Bronchial smooth muscle cell (primary cell): ENCODE results near the gene OR2T33. TPM values are rescaled to one million over a fixed set of nuclear protein-coding genes. Genes with fewer than 3 reads are reported as not detected.

Source experiments
- total RNA-seq: library from RNA; depleted of rRNA; stranded (reverse); fragments of >200 nt; gene quantifications from 2 replicates; pipeline ENCODE4 v1.2.1, GENCODE V29; 2014

The OR2T33 gene
- not detected in 2 replicates for total RNA-seq

GRCh38 chr1:248277876-248278275 is at the start of gene OR2T33:
OR2T33 (minus strand) TSS chr1:248277976; CDS start chr1:248273814, 4,162 bp downstream.

GRCh38 chr1:248324468-248324867 is 46.7 kb upstream of the OR2T33 start, which contains the start of gene OR2M7:
OR2M7 (minus strand) TSS chr1:248324568; CDS start chr1:248324568, 0 bp downstream.

GRCh38 chr1:248303324-248303723 is 25.5 kb upstream of the OR2T33 start, which contains the start of gene OR2T12:
OR2T12 (minus strand) TSS chr1:248303424; CDS start chr1:248295578, 7,846 bp downstream.

GRCh38 chr1:248231117-248231516 is 46.7 kb downstream of the OR2T33 start, which contains the start of gene OR2M4:
OR2M4 (plus strand) TSS chr1:248231417; CDS start chr1:248238929, 7,512 bp downstream.

Other genes with a start within 250 kb of the OR2T33 start
- not detected in 2 replicates for gene OR2L2, start 247.9 kb downstream of the OR2T33 start, total RNA-seq
- not detected in 2 replicates for gene OR2L3, start 231.1 kb downstream of the OR2T33 start, total RNA-seq
- gene OR2L13, start 182.8 kb downstream of the OR2T33 start, total RNA-seq: not detected in 2 replicates
- gene OR2M5, start 132.8 kb downstream of the OR2T33 start, total RNA-seq: not detected in 2 replicates
- not detected in 2 replicates for gene OR2M2, start 103.2 kb downstream of the OR2T33 start, total RNA-seq
- gene OR2M3, start 80.7 kb downstream of the OR2T33 start, total RNA-seq: not detected in 2 replicates
- under 0.01 TPM in 1 of 2 replicates, not detected in the other for gene OR2M4, start 46.6 kb downstream of the OR2T33 start, total RNA-seq
- gene OR2T12, start 25.4 kb upstream of the OR2T33 start, total RNA-seq: not detected in 2 replicates
- gene OR2M7, start 46.6 kb upstream of the OR2T33 start, total RNA-seq: not detected in 2 replicates
- not detected in 2 replicates for gene OR14C36, start 70.8 kb upstream of the OR2T33 start, total RNA-seq
- not detected in 2 replicates for gene OR2T4, start 83.7 kb upstream of the OR2T33 start, total RNA-seq
- not detected in 2 replicates for gene OR2T6, start 97.8 kb upstream of the OR2T33 start, total RNA-seq
- gene OR2T1, start 125.1 kb upstream of the OR2T33 start, total RNA-seq: not detected in 2 replicates
- not detected in 2 replicates for gene OR2T2, start 167.7 kb upstream of the OR2T33 start, total RNA-seq
- not detected in 2 replicates for gene OR2T3, start 195.4 kb upstream of the OR2T33 start, total RNA-seq
- gene OR2T5, start 210.6 kb upstream of the OR2T33 start, total RNA-seq: not detected in 2 replicates
- gene OR2G6, start 230.1 kb upstream of the OR2T33 start, total RNA-seq: not detected in 2 replicates